Ishikawa (cell line): Measurements from ENCODE around the gene ST3GAL5.

ENCODE experiments used
- CEBPB ChIP-seq: IDR thresholded peaks from 2 replicates; pipeline ENCODE4 v1.6.1; 2012
- CREB1 ChIP-seq: IDR thresholded peaks from 2 replicates; pipeline ENCODE4 v1.6.1; 2012; ENCODE audit warnings: low read depth
- EGR1 ChIP-seq: IDR thresholded peaks from 2 replicates; pipeline ENCODE4 v1.6.1; 2012
- EP300 ChIP-seq: IDR thresholded peaks from 2 replicates; pipeline ENCODE4 v1.6.1; 2012; ENCODE audit warnings: borderline replicate concordance
- FOXM1 ChIP-seq: IDR thresholded peaks from 2 replicates; pipeline ENCODE4 v1.6.1; 2012; ENCODE audit warnings: low read depth, borderline replicate concordance
- NFIC ChIP-seq: IDR thresholded peaks from 2 replicates; pipeline ENCODE4 v1.6.1; 2012
- RAD21 ChIP-seq: IDR thresholded peaks from 2 replicates; pipeline ENCODE4 v1.6.1; 2012; ENCODE audit warnings: low read depth
- TAF1 ChIP-seq: IDR thresholded peaks from 2 replicates; pipeline ENCODE4 v1.6.1; 2012; ENCODE audit warnings: low read depth, mild to moderate bottlenecking
- TCF12 ChIP-seq: IDR thresholded peaks from 2 replicates; pipeline ENCODE4 v1.6.1; 2012; ENCODE audit warnings: low read depth
- TEAD4 ChIP-seq: IDR thresholded peaks from 2 replicates; pipeline ENCODE4 v1.6.1; 2012
- YY1 ChIP-seq: IDR thresholded peaks from 2 replicates; pipeline ENCODE4 v1.6.1; 2012; ENCODE audit warnings: low read depth
- ZBTB7A ChIP-seq: IDR thresholded peaks from 2 replicates; pipeline ENCODE4 v1.6.1; 2012; ENCODE audit warnings: low read depth
- TF ChIP-seq, protein P1 (sequence below): IDR thresholded peaks from 2 replicates; pipeline ENCODE4 v1.6.1; 2012; ENCODE audit warnings: low read depth, mild to moderate bottlenecking
- TF ChIP-seq, protein P2 (sequence below): IDR thresholded peaks from 2 replicates; pipeline ENCODE4 v1.6.1; 2012
- TF ChIP-seq, protein P3 (sequence below): IDR thresholded peaks from 2 replicates; pipeline ENCODE4 v1.6.1; 2012

Gene ST3GAL5

DNA sequence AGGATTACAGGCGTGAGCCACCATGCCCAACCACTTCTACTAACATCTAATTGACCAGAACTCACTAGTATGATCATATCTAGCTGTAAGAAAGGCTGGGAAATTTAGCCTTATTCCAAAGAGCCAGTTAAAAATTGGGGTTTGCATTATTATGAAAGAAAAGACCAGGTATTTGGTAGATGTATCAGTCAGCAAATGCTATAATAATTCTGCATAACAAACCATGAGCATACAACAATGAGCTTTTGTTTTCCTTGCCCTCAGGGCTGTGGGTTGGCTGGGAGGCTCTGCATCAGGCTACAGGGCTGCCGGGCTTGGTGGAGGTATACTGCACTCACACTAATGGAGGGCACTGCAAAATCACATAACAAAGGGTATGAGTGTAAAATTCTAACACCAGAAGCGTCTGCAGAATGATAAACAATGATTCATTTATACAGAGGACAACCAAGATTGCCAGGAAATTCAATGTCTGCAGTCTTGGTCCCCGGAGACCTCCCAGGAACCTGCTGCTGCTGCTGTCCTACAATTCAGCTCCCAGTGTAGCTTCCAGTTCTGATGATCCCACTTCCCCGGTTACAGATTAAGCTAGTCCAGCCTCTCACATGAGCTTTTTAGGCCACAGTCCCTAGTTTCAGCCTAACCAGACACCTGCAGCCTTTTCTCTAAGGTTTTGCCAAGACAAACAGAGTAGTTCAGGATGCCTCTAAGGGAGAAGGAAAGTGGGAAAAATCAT, 32.2 kb upstream of the ST3GAL5 start:
- TF ChIP-seq, protein P1, sequence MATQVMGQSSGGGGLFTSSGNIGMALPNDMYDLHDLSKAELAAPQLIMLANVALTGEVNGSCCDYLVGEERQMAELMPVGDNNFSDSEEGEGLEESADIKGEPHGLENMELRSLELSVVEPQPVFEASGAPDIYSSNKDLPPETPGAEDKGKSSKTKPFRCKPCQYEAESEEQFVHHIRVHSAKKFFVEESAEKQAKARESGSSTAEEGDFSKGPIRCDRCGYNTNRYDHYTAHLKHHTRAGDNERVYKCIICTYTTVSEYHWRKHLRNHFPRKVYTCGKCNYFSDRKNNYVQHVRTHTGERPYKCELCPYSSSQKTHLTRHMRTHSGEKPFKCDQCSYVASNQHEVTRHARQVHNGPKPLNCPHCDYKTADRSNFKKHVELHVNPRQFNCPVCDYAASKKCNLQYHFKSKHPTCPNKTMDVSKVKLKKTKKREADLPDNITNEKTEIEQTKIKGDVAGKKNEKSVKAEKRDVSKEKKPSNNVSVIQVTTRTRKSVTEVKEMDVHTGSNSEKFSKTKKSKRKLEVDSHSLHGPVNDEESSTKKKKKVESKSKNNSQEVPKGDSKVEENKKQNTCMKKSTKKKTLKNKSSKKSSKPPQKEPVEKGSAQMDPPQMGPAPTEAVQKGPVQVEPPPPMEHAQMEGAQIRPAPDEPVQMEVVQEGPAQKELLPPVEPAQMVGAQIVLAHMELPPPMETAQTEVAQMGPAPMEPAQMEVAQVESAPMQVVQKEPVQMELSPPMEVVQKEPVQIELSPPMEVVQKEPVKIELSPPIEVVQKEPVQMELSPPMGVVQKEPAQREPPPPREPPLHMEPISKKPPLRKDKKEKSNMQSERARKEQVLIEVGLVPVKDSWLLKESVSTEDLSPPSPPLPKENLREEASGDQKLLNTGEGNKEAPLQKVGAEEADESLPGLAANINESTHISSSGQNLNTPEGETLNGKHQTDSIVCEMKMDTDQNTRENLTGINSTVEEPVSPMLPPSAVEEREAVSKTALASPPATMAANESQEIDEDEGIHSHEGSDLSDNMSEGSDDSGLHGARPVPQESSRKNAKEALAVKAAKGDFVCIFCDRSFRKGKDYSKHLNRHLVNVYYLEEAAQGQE, result no peak
- TF ChIP-seq, protein P2, sequence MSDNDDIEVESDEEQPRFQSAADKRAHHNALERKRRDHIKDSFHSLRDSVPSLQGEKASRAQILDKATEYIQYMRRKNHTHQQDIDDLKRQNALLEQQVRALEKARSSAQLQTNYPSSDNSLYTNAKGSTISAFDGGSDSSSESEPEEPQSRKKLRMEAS, result no peak
- TF ChIP-seq RAD21, result no peak
- no peak for TF ChIP-seq ZBTB7A
- TF ChIP-seq EP300, result no peak
- no peak for TF ChIP-seq YY1
- TF ChIP-seq, protein P3, sequence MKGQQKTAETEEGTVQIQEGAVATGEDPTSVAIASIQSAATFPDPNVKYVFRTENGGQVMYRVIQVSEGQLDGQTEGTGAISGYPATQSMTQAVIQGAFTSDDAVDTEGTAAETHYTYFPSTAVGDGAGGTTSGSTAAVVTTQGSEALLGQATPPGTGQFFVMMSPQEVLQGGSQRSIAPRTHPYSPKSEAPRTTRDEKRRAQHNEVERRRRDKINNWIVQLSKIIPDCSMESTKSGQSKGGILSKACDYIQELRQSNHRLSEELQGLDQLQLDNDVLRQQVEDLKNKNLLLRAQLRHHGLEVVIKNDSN, result no peak

- TF ChIP-seq, protein P2, result no peak
- TF ChIP-seq, protein P1, result no peak
- TF ChIP-seq, protein P3, result no peak
- TF ChIP-seq EP300 (no peak), NFIC (no peak), TCF12 (no peak), TEAD4 (no peak), ZBTB7A (no peak), EGR1 (no peak), CREB1 (no peak), RAD21 (no peak), TAF1 (no peak), CEBPB (no peak), FOXM1 (no peak), YY1 (no peak)
Observed at GRCh38 chr2:85917887-85918795, 29.4 kb upstream of the ST3GAL5 start.

- no peak for TF ChIP-seq TEAD4
- no peak for TF ChIP-seq EP300
- no peak for TF ChIP-seq FOXM1
- no peak for TF ChIP-seq RAD21
- TF ChIP-seq TAF1, result no peak
- TF ChIP-seq ZBTB7A, result no peak
Observed at GRCh38 chr2:85915606-85916303, 27.0 kb upstream of the ST3GAL5 start.

- no peak for TF ChIP-seq CEBPB
- TF ChIP-seq YY1, result no peak
- no peak for TF ChIP-seq EGR1
- no peak for TF ChIP-seq EP300
- TF ChIP-seq TCF12, result peak; percentile 41; the same call in 1 of the 2 replicates
- no peak for TF ChIP-seq FOXM1
- TF ChIP-seq, protein P3, result peak; percentile 66
- TF ChIP-seq, protein P2, result no peak; the same call in none of the 2 replicates
- no peak for TF ChIP-seq CREB1
- no peak for TF ChIP-seq TAF1
- TF ChIP-seq RAD21, result no peak
- peak; percentile 67 for TF ChIP-seq TEAD4
- TF ChIP-seq NFIC, result no peak
Observed at GRCh38 chr2:85914922-85915321, 26.1 kb upstream of the ST3GAL5 start.
